ENCODE data around the gene GOLT1A.

DNA sequence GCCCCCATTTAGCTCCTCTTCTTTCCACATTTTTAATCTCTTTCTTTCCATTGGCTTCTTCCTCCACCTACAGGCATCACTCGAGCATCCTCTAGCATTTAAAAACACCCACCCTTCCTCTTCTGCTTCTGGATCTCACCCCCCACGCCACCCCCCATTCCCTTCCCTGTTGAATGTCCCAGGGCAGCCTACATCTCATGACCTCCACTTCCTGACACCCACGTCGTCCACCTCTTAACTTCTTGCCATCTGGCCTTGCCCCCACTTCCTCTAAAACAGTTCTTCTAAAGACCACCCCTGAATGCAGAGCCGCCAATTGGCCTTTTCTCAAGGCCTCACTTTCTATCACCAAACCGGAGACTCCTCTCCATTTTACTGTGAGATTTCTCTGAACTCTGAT lies 55.8 kb downstream of the GOLT1A start:
- TF ChIP-seq, protein P1, sequence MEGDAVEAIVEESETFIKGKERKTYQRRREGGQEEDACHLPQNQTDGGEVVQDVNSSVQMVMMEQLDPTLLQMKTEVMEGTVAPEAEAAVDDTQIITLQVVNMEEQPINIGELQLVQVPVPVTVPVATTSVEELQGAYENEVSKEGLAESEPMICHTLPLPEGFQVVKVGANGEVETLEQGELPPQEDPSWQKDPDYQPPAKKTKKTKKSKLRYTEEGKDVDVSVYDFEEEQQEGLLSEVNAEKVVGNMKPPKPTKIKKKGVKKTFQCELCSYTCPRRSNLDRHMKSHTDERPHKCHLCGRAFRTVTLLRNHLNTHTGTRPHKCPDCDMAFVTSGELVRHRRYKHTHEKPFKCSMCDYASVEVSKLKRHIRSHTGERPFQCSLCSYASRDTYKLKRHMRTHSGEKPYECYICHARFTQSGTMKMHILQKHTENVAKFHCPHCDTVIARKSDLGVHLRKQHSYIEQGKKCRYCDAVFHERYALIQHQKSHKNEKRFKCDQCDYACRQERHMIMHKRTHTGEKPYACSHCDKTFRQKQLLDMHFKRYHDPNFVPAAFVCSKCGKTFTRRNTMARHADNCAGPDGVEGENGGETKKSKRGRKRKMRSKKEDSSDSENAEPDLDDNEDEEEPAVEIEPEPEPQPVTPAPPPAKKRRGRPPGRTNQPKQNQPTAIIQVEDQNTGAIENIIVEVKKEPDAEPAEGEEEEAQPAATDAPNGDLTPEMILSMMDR (IDR thresholded peaks at IDR 0.05), result no peak
- no peak for TF ChIP-seq ZFX (IDR thresholded peaks at IDR 0.05; ENCODE audit: borderline replicate concordance)

Data from 22Rv1 (cell line).